K562 (cell line): ENCODE results near the gene LGALS8. TPM values are rescaled to one million over a fixed set of nuclear protein-coding genes. Genes with fewer than 3 reads are reported as not detected.

Experiments
- BCL6 ChIP-seq: fragments of 250-450 bp; sonication (Bioruptor Pico); IDR thresholded peaks from 2 replicates; pipeline ENCODE4 v1.4.0; 2020
- BHLHE40 ChIP-seq: IDR thresholded peaks from 2 replicates; pipeline ENCODE4 v1.6.1; 2011; ENCODE audit warnings: low read length, improper control_type of control experiment
- CAMTA2 ChIP-seq: fragments of 250-450 bp; sonication (Bioruptor Pico); conservative IDR thresholded peaks from 2 replicates; pipeline ENCODE4 v1.5.1; 2022
- EP400 ChIP-seq: fragments of 450-650 bp; IDR thresholded peaks from 2 replicates; pipeline ENCODE4 v1.6.1; 2017; ENCODE audit warnings: antibody characterized with exemption, mild to moderate bottlenecking, moderate library complexity
- ILK ChIP-seq: fragments of 450-650 bp; IDR thresholded peaks from 2 replicates; pipeline ENCODE4 v1.6.1; 2016; ENCODE audit warnings: missing genetic modification characterization, low read depth, mild to moderate bottlenecking, missing compliant biosample characterization, moderate library complexity, borderline replicate concordance
- KDM2B ChIP-seq: fragments of 250-450 bp; sonication (Bioruptor Pico); IDR thresholded peaks from 2 replicates; pipeline ENCODE4 v1.8.0; 2021; ENCODE audit warnings: mild to moderate bottlenecking, moderate library complexity
- MECOM ChIP-seq: fragments of 250-450 bp; sonication (Bioruptor Pico); IDR thresholded peaks from 2 replicates; pipeline ENCODE4 v1.8.0; 2022; ENCODE audit warnings: inconsistent platforms
- NR4A1 ChIP-seq, 2 experiments: fragments of 250-450 bp in 1 of 2; fragments of 450-650 bp in 1 of 2; sonication (Bioruptor Pico) in 1 of 2; IDR thresholded peaks; 2 replicates each; pipeline versions ENCODE4 v1.4.0 to v1.6.1; 2016 to 2020; ENCODE audit warnings: mild to moderate bottlenecking in 2 of 2, missing compliant biosample characterization in 1 of 2, missing genetic modification characterization in 1 of 2, moderate library complexity in 1 of 2
- PHB2 ChIP-seq: fragments of 450-650 bp; IDR thresholded peaks from 2 replicates; pipeline ENCODE4 v1.6.1; 2017; ENCODE audit warnings: low read depth
- TARDBP ChIP-seq: fragments of 450-650 bp; IDR thresholded peaks from 2 replicates; pipeline ENCODE4 v1.6.1; 2016
- XRCC4 ChIP-seq: IDR thresholded peaks from one replicate; pipeline ENCODE4 v1.6.1; 2011; ENCODE audit not compliant: insufficient read depth, insufficient read length; ENCODE audit errors: extremely low read depth
- ZEB2 ChIP-seq: fragments of 450-650 bp; IDR thresholded peaks from 2 replicates; pipeline ENCODE4 v1.6.1; 2016
- ZNF146 ChIP-seq: IDR thresholded peaks from one replicate; pipeline ENCODE4 v1.6.1; 2018; ENCODE audit warnings: missing compliant biosample characterization; ENCODE audit not compliant: unreplicated experiment
- ZNF436 ChIP-seq: fragments of 250-450, 450-650 bp; sonication (Bioruptor Pico); formaldehyde crosslinking; IDR thresholded peaks from 2 replicates; pipeline ENCODE4 v1.7.0; 2020; ENCODE audit warnings: mild to moderate bottlenecking
- ZNF644 ChIP-seq: fragments of 200-800 bp; sonication (Bioruptor generic); IDR thresholded peaks from 2 replicates; pipeline ENCODE4 v1.6.1; 2016; ENCODE audit warnings: low read depth, missing genetic modification characterization, missing compliant biosample characterization
- polyA plus RNA-seq, 8 experiments: library from polyadenylated mRNA; depleted of rRNA in 4 of 8; stranded (reverse) in 5 of 8; unstranded in 3 of 8; fragments of >200 nt; fragmentation: Nextera tagmentation in 2 of 8; fragmentation: Illumina TruSeq in 1 of 8; extraction: Ambion mirVana in 2 of 8; extraction: Trizol in 1 of 8; gene quantifications; 2 replicates each; pipeline versions ENCODE4 v1.2.1 to v1.2.3, GENCODE V29; 2011 to 2014; ENCODE audit warnings: inconsistent platforms in 1 of 8, missing spikeins in 1 of 8
- total RNA-seq, 7 experiments: library from RNA; depleted of rRNA in 6 of 7; stranded (reverse); fragments of >200 nt in 6 of 7; fragmentation: Illumina TruSeq in 2 of 7; extraction: Trizol in 2 of 7; gene quantifications; 2 replicates each; pipeline versions ENCODE4 v1.2.1 to v1.2.3, GENCODE V29; 2011 to 2021; ENCODE audit warnings: low replicate concordance in 1 of 7
- TF ChIP-seq, protein P1 (sequence below): IDR thresholded peaks from 2 replicates; pipeline ENCODE4 v1.6.1; 2011; ENCODE audit not compliant: insufficient read length; ENCODE audit errors: extremely low read depth
- TF ChIP-seq, protein P2 (sequence below): fragments of 250-450 bp; sonication (Bioruptor Pico); IDR thresholded peaks from 2 replicates; pipeline ENCODE4 v1.4.0; 2020
- TF ChIP-seq, protein P3 (sequence below): conservative IDR thresholded peaks from 2 replicates; pipeline ENCODE4 v1.6.1; 2011; ENCODE audit warnings: low read depth, mild to moderate bottlenecking, low read length; ENCODE audit not compliant: control insufficient read depth
- TF ChIP-seq, protein P4 (sequence below): IDR thresholded peaks from 2 replicates; pipeline ENCODE4 v1.6.1; 2012; ENCODE audit warnings: low read depth, low read length, improper control_type of control experiment, borderline replicate concordance

The LGALS8 gene
- total and polyA plus RNA-seq, 9 of the 15 experiments (the other 6 are each of a cell fraction or from before 2014, with no cell fraction given) = 57.4 to 87.7 (median 70.3) TPM

DNA sequence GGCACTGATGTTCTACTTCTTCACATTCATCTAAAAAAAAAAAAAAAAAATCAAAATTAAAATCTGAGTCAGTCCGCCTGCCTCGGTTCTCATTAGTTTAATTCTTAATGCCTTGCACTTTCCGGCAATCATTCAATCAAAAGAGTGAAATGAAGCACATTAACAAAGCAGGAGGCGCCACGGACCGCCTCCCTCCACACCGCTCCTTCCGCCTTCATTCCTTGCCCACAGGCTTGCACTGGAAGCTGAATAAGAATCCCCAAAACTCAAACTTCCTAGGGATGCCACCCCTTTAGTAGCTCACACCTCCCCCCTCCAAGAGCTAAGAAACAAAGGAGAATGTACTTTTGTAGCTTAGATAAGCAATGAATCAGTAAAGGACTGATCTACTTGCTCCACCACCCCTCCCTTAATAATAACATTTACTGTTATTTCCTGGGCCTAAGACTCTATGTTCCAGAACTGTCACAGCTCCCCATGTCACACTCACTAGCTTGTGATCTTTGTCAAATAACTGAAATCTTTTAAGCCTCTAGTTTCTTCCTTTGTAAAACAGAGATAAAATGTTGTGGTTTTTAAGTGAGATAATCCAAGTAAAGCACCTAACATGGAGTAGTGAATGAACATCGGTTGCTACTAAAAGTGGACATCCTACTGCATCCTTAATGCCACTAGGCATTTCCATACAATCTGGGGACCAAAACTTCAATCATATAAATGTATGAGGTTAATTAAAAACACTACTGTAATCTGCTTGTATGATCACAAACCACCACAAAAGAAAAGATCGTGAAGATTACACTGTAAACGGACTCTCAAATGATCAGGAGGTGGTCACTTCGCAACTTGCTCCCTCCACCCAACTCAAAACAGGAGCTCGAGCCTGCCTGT, 27.4 kb downstream of the LGALS8 start (continued):
- TF ChIP-seq, protein P1, sequence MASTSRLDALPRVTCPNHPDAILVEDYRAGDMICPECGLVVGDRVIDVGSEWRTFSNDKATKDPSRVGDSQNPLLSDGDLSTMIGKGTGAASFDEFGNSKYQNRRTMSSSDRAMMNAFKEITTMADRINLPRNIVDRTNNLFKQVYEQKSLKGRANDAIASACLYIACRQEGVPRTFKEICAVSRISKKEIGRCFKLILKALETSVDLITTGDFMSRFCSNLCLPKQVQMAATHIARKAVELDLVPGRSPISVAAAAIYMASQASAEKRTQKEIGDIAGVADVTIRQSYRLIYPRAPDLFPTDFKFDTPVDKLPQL = no peak
- TF ChIP-seq NR4A1 (CRISPR knock-in tag; IDR thresholded peaks at IDR 0.05) (no peak), NR4A1 (tag; IDR thresholded peaks at IDR 0.05) (0 out of 2 replicates have a peak, but pooled peaks have one; percentile 42), TARDBP (no peak), EP400 (no peak), ZEB2 (no peak), XRCC4 (no peak), BCL6 (CRISPR knock-in tag) (no peak), MECOM (CRISPR knock-in tag) (no peak), ILK (no peak), ZNF644 (peak; percentile 54), PHB2 (no peak), KDM2B (CRISPR knock-in tag) (no peak), BHLHE40 (no peak), ZNF436 (CRISPR knock-in tag) (no peak), CAMTA2 (CRISPR knock-in tag) (no peak), ZNF146 (CRISPR knock-in tag) (no peak)
- TF ChIP-seq, protein P2, sequence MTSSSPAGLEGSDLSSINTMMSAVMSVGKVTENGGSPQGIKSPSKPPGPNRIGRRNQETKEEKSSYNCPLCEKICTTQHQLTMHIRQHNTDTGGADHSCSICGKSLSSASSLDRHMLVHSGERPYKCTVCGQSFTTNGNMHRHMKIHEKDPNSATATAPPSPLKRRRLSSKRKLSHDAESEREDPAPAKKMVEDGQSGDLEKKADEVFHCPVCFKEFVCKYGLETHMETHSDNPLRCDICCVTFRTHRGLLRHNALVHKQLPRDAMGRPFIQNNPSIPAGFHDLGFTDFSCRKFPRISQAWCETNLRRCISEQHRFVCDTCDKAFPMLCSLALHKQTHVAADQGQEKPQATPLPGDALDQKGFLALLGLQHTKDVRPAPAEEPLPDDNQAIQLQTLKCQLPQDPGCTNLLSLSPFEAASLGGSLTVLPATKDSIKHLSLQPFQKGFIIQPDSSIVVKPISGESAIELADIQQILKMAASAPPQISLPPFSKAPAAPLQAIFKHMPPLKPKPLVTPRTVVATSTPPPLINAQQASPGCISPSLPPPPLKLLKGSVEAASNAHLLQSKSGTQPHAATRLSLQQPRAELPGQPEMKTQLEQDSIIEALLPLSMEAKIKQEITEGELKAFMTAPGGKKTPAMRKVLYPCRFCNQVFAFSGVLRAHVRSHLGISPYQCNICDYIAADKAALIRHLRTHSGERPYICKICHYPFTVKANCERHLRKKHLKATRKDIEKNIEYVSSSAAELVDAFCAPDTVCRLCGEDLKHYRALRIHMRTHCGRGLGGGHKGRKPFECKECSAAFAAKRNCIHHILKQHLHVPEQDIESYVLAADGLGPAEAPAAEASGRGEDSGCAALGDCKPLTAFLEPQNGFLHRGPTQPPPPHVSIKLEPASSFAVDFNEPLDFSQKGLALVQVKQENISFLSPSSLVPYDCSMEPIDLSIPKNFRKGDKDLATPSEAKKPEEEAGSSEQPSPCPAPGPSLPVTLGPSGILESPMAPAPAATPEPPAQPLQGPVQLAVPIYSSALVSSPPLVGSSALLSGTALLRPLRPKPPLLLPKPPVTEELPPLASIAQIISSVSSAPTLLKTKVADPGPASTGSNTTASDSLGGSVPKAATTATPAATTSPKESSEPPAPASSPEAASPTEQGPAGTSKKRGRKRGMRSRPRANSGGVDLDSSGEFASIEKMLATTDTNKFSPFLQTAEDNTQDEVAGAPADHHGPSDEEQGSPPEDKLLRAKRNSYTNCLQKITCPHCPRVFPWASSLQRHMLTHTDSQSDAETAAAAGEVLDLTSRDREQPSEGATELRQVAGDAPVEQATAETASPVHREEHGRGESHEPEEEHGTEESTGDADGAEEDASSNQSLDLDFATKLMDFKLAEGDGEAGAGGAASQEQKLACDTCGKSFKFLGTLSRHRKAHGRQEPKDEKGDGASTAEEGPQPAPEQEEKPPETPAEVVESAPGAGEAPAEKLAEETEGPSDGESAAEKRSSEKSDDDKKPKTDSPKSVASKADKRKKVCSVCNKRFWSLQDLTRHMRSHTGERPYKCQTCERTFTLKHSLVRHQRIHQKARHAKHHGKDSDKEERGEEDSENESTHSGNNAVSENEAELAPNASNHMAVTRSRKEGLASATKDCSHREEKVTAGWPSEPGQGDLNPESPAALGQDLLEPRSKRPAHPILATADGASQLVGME (CRISPR knock-in tag) = no peak
- TF ChIP-seq, protein P3, sequence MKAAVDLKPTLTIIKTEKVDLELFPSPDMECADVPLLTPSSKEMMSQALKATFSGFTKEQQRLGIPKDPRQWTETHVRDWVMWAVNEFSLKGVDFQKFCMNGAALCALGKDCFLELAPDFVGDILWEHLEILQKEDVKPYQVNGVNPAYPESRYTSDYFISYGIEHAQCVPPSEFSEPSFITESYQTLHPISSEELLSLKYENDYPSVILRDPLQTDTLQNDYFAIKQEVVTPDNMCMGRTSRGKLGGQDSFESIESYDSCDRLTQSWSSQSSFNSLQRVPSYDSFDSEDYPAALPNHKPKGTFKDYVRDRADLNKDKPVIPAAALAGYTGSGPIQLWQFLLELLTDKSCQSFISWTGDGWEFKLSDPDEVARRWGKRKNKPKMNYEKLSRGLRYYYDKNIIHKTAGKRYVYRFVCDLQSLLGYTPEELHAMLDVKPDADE = no peak
- TF ChIP-seq, protein P4, sequence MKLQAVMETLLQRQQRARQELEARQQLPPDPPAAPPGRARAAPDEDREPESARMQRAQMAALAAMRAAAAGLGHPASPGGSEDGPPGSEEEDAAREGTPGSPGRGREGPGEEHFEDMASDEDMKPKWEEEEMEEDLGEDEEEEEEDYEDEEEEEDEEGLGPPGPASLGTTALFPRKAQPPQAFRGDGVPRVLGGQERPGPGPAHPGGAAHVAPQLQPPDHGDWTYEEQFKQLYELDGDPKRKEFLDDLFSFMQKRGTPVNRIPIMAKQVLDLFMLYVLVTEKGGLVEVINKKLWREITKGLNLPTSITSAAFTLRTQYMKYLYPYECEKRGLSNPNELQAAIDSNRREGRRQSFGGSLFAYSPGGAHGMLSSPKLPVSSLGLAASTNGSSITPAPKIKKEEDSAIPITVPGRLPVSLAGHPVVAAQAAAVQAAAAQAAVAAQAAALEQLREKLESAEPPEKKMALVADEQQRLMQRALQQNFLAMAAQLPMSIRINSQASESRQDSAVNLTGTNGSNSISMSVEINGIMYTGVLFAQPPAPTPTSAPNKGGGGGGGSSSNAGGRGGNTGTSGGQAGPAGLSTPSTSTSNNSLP = no peak
